Thyroid gland (tissue), 4 donors: Measurements from ENCODE around the gene HECW1. TPM values are rescaled to one million over a fixed set of nuclear protein-coding genes. Genes with fewer than 3 reads are reported as not detected.

Experiments
- DNase-seq, 2 donors: peaks; one replicate each; pipeline ENCODE4 v3.0.0-alpha.2; 2019
- H3K27ac ChIP-seq, 3 donors: fragments of 200-600 bp; sonication (generic); 1 replicate in 2 of 3; 2 replicates in 1 of 3; pipeline ENCODE4 v1.5.1; 2016 to 2019; ENCODE audit warnings: mild to moderate bottlenecking in 1 of 3, moderate library complexity in 1 of 3
- H3K27me3 ChIP-seq: fragments of 200-600 bp; sonication (generic); one replicate; pipeline ENCODE4 v1.5.1; 2019
- H3K36me3 ChIP-seq, 2 donors: fragments of 200-600 bp; sonication (generic); one replicate each; pipeline ENCODE4 v1.5.1; 2016 to 2019
- H3K4me1 ChIP-seq, 2 donors: fragments of 200-600 bp; sonication (generic); one replicate each; pipeline ENCODE4 v1.5.1; 2017 to 2019
- H3K4me3 ChIP-seq, 3 donors: fragments of 200-600 bp; sonication (generic); replicated peaks in 1 of 3; 1 replicate in 2 of 3; 2 replicates in 1 of 3; pipeline ENCODE4 v1.5.1; 2016; ENCODE audit warnings: mild to moderate bottlenecking in 1 of 3
- H3K9me3 ChIP-seq: fragments of 200-600 bp; sonication (generic); one replicate; pipeline ENCODE4 v1.5.1; 2017
- POLR2A ChIP-seq, 2 donors: fragments of 450-650 bp; IDR thresholded peaks; one replicate each; pipeline ENCODE4 v1.6.1; 2017; ENCODE audit warnings: antibody characterized with exemption in 2 of 2, mild to moderate bottlenecking in 2 of 2, moderate library complexity in 1 of 2
- WGBS, 2 donors: methylation state at CpG; one replicate each; pipeline ENCODE4 v1.1.5; 2017; 5-methylcytosine and 5-hydroxymethylcytosine counted together
- intact Hi-C: fragments of 100-400 bp; cut with DNase I; formaldehyde crosslinking; loops from one replicate; pipeline ENCODE4 v1.15.1; 2023
- total RNA-seq, 4 donors: library from RNA; depleted of rRNA; stranded (reverse); fragments of >200 nt; gene quantifications; one replicate each; pipeline ENCODE4 v1.2.3, GENCODE V29; 2016
- TF ChIP-seq, protein P1 (sequence below), 6 experiments: fragments of 200-600 bp in 3 of 6; fragments of 450-650 bp in 3 of 6; sonication (generic) in 3 of 6; IDR thresholded peaks; one replicate each; pipeline ENCODE4 v1.5.1; 2016 to 2019; ENCODE audit warnings: antibody characterized with exemption in 6 of 6, mild to moderate bottlenecking in 2 of 6, inconsistent platforms in 1 of 6, moderate library complexity in 1 of 6

The HECW1 gene
- total RNA-seq, 4 donors from 2014 or later = 0.67 to 4.7 (median 2.3) TPM

DNA sequence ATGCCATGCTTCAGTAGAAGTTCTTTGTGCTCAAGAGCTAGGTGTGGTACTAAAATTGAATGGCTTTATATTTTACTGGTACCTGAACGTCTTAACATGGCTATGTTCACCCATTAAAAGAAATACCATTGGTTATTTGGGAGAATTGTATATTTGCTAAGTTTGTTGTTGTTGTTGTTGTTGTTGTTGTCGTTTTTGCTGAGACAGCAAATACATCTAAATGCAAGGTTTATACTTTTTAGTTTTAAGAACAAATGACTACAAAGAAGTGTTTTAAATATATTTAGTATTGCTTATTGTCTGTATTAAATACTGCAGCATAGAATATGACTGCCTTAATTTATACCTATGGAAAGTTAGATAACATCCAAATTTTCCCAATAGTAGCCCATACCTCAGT is 66.9 kb downstream of the HECW1 start:
- Histone ChIP-seq H3K4me3 (no peak overlapping the region), H3K36me3 (no peaks in the 10 kb centered on the region), H3K27ac (no peak overlapping the region), H3K9me3 (no peaks in the 10 kb centered on the region), H3K4me1 (peaks cover 0 to 9% of the 10 kb centered on the region in 2 donors), H3K27me3 (no peaks in the 10 kb centered on the region)
- intact Hi-C loops = no loop called here
- no peak for DNase-seq
- 67 to 75% methylated on average over 2 of the region's 2 CpGs for WGBS, 2 donors
- TF ChIP-seq, protein P1, sequence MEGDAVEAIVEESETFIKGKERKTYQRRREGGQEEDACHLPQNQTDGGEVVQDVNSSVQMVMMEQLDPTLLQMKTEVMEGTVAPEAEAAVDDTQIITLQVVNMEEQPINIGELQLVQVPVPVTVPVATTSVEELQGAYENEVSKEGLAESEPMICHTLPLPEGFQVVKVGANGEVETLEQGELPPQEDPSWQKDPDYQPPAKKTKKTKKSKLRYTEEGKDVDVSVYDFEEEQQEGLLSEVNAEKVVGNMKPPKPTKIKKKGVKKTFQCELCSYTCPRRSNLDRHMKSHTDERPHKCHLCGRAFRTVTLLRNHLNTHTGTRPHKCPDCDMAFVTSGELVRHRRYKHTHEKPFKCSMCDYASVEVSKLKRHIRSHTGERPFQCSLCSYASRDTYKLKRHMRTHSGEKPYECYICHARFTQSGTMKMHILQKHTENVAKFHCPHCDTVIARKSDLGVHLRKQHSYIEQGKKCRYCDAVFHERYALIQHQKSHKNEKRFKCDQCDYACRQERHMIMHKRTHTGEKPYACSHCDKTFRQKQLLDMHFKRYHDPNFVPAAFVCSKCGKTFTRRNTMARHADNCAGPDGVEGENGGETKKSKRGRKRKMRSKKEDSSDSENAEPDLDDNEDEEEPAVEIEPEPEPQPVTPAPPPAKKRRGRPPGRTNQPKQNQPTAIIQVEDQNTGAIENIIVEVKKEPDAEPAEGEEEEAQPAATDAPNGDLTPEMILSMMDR (IDR thresholded peaks at IDR 0.05) = no peak
- TF ChIP-seq POLR2A (IDR thresholded peaks at IDR 0.05) = no peak

DNA sequence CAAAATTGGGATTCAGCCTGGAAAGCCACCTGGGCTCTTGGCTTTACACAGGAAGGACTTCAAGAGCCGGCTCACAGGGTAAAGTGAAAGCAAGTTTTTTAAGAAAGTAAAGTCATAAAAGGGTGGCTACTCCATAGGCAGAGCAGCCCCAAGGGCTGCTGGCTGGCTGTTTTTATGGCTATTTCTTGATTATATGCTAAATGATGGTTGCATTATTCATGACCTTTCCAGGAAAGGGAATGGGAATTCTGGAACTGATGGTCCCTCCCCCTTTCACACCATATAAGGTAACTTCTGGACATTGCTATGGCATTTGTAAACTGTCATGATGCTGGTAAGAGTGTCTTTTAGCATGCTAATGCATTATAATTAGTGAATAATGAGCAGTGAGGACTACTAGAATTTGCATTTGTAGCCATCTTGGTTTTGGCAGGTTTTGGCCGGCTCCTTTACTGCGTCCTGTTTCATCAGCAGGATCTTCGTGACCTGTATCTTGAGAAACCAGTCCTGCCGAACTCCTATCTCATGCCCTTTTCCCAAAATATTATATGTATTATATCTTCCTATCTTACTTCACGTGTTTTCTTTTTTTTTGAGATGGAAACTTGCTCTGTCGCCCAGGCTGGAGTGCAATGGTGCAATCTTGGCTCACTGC is 80.5 kb downstream of the HECW1 start:
- Histone ChIP-seq H3K36me3 (no peaks in the 10 kb centered on the region), H3K27ac (peak overlapping the region in 2 of 3 donors; percentile 90 to 95), H3K4me1 (peaks cover 41 to 45% of the 10 kb centered on the region in 2 donors), H3K4me3 (no peak overlapping the region), H3K9me3 (no peaks in the 10 kb centered on the region), H3K27me3 (no peaks in the 10 kb centered on the region)
- WGBS, 2 donors = 96 to 98% methylated on average over 7 of the region's 7 CpGs
- intact Hi-C loops = no loop called here
- no peak for DNase-seq
- no peak for TF ChIP-seq POLR2A (IDR thresholded peaks at IDR 0.05)
- TF ChIP-seq, protein P1 (IDR thresholded peaks at IDR 0.05) = no peak

DNA sequence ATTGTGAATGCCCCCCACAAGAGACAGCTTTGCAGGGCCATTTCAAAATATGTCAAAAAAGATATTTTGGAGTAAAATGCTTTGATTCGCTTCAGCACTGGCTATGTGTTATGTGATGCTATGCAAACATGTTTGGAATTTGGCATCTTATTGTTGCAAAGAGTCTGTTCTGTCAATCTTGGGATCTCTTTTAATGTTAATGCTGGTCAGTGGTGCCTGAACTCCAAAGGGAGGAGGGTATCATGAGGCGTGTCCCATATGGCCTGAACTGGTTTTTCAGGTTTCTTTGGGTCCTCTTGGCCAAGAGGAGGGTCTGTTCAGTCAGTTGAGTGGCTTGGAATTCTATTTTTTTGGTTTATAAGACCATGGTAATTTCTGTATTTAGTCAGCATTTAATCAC is 81.4 kb downstream of the HECW1 start:
- DNase-seq = peak; percentile 48 to 75
- TF ChIP-seq, protein P1 (IDR thresholded peaks at IDR 0.05) = no peak
- no peak for TF ChIP-seq POLR2A (IDR thresholded peaks at IDR 0.05)
- intact Hi-C loops = no loop called here
- WGBS, 2 donors = 17 to 29% methylated on average over 2 of the region's 2 CpGs
- Histone ChIP-seq H3K4me1 (peaks cover 41 to 55% of the 10 kb centered on the region in 2 donors), H3K36me3 (no peaks in the 10 kb centered on the region), H3K9me3 (no peaks in the 10 kb centered on the region), H3K27me3 (no peaks in the 10 kb centered on the region), H3K4me3 (no peak overlapping the region), H3K27ac (peak overlapping the region; percentile 77 to 95 (median 90))

DNA sequence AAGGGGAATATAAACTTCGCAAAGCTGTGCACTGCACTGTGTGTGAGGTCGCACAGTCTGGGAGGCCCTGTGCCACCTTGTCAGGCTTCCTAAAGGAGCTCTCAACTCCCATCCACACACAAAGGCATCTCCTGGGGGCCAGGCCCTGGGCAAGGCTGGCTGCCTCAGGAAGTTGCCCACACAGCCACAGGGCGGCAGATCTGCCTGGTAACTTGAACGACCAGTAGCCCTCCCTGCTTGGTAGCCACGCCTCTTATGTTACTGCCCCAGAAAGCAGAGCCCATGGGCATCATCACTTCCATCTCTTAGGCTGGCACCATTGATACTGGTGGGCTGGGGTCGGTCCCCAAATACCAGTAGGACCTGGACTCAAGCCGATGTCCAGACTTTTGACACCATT is 82.8 kb downstream of the HECW1 start:
- 82 to 83% methylated on average over 5 to 7 of the region's 7 CpGs for WGBS, 2 donors
- DNase-seq = no peak
- intact Hi-C loops = no loop called here

DNA sequence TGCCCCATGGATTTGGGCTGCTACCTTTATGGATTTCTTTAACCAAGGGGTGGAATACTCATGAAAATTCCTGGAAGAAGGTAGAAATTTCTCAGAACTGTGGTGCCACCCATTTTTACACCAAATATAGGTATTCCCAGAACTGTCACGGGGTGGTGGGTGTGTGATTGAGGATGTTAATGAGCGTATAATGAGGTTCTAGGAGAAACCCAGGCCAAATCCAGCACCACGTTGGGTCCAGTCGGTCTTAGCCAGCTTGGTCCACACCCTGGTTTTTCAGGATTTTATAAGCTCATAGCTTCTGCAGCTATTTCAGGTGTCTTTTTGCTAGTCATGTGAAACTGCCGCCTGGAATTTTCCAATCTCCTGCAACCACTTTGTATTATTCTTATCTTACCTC is 83.3 kb downstream of the HECW1 start:
- Histone ChIP-seq H3K27ac (peak overlapping the region; percentile 77 to 95 (median 90)), H3K27me3 (no peaks in the 10 kb centered on the region), H3K4me3 (no peak overlapping the region), H3K36me3 (no peaks in the 10 kb centered on the region), H3K9me3 (no peaks in the 10 kb centered on the region), H3K4me1 (peaks cover 50 to 64% of the 10 kb centered on the region in 2 donors)
- TF ChIP-seq POLR2A (IDR thresholded peaks at IDR 0.05) = no peak
- TF ChIP-seq, protein P1 (IDR thresholded peaks at IDR 0.05) = no peak
- peak in 1 of 2 donors; percentile 15 for DNase-seq
- intact Hi-C loops = no loop called here
- WGBS, 2 donors = 60 to 85% methylated on average over 5 of the region's 5 CpGs

More for the DNA sequence above, 82.8 kb downstream of the HECW1 start:
- no peaks in the 10 kb centered on the region for H3K27me3 ChIP-seq
- peak overlapping the region; percentile 77 to 95 (median 90) for H3K27ac ChIP-seq
- no peaks in the 10 kb centered on the region for H3K36me3 ChIP-seq
- H3K4me3 ChIP-seq = no peak overlapping the region
- peaks cover 45 to 60% of the 10 kb centered on the region in 2 donors for H3K4me1 ChIP-seq
- no peak for TF ChIP-seq POLR2A (IDR thresholded peaks at IDR 0.05)
- TF ChIP-seq, protein P1 (IDR thresholded peaks at IDR 0.05) = no peak
- H3K9me3 ChIP-seq = no peaks in the 10 kb centered on the region
